Keratinocyte (primary cell): ENCODE results near the gene TMEM74B. TPM values are rescaled to one million over a fixed set of nuclear protein-coding genes. Genes with fewer than 3 reads are reported as not detected.

Experiments
- DNase-seq: peaks from one replicate; pipeline ENCODE4 v3.0.0-alpha.2; 2011; ENCODE audit warnings: low read depth, missing footprints, low spot score
- FAIRE-seq: peaks from 2 replicates; lab custom pipeline; 2011; peaks lifted over from hg19 to GRCh38; lab: Jason Lieb, UNC
- H2AFZ ChIP-seq: 2 replicates; pipeline ENCODE4 v1.6.0; 2012; ENCODE audit warnings: low read length, control low read depth, inconsistent platforms; ENCODE audit not compliant: control insufficient read depth
- H3K27ac ChIP-seq: 2 replicates; pipeline ENCODE4 v1.5.1; 2011; ENCODE audit warnings: low read length; ENCODE audit not compliant: control insufficient read depth, insufficient read depth
- H3K27me3 ChIP-seq: 3 replicates; pipeline ENCODE4 v1.6.0; 2011; ENCODE audit warnings: low read length; ENCODE audit not compliant: control insufficient read depth, insufficient read depth; ENCODE audit errors: extremely low read depth
- H3K36me3 ChIP-seq, 2 experiments: 2 replicates in 1 of 2; 3 replicates in 1 of 2; pipeline ENCODE4 v1.5.1; 2011; ENCODE audit warnings: low read length in 2 of 2, mild to moderate bottlenecking in 1 of 2; ENCODE audit not compliant: control insufficient read depth in 2 of 2, insufficient read depth in 2 of 2; ENCODE audit errors: extremely low read depth in 1 of 2
- H3K4me1 ChIP-seq: 3 replicates; pipeline ENCODE4 v1.5.1; 2011; ENCODE audit warnings: low read length; ENCODE audit not compliant: control insufficient read depth, insufficient read depth; ENCODE audit errors: extremely low read depth
- H3K4me2 ChIP-seq: 3 replicates; pipeline ENCODE4 v1.6.0; 2011; ENCODE audit warnings: low read depth, low read length; ENCODE audit not compliant: control insufficient read depth, insufficient read depth; ENCODE audit errors: extremely low read depth
- H3K4me3 ChIP-seq, 3 experiments: fragments of 200-600 bp in 1 of 3; sonication (generic) in 1 of 3; 2 replicates in 2 of 3; 3 replicates in 1 of 3; pipeline ENCODE4 v1.5.1; 2011 to 2016; ENCODE audit warnings: low read length in 3 of 3, mild to moderate bottlenecking in 3 of 3, control low read depth in 2 of 3, inconsistent platforms in 1 of 3, low read depth in 1 of 3, mixed read lengths in 1 of 3, mixed run types in 1 of 3, moderate library complexity in 1 of 3; ENCODE audit not compliant: control insufficient read depth in 2 of 3, insufficient read depth in 2 of 3; ENCODE audit errors: extremely low read depth in 1 of 3
- H3K79me2 ChIP-seq: 2 replicates; pipeline ENCODE4 v1.6.0; 2012; ENCODE audit warnings: low read length; ENCODE audit not compliant: control insufficient read depth, insufficient read depth
- H3K9ac ChIP-seq: 3 replicates; pipeline ENCODE4 v1.6.0; 2011; ENCODE audit warnings: low read length; ENCODE audit not compliant: control insufficient read depth, insufficient read depth; ENCODE audit errors: extremely low read depth
- H3K9me1 ChIP-seq: 3 replicates; pipeline ENCODE4 v1.6.0; 2011; ENCODE audit warnings: low read length; ENCODE audit not compliant: control insufficient read depth, insufficient read depth; ENCODE audit errors: extremely low read depth
- H3K9me3 ChIP-seq: 2 replicates; pipeline ENCODE4 v1.5.1; 2012; ENCODE audit warnings: low read depth, low read length; ENCODE audit not compliant: control insufficient read depth
- H4K20me1 ChIP-seq: 3 replicates; pipeline ENCODE4 v1.6.0; 2011; ENCODE audit warnings: low read length; ENCODE audit not compliant: control insufficient read depth, insufficient read depth; ENCODE audit errors: extremely low read depth
- CTCF ChIP-seq, 3 experiments: IDR thresholded peaks in 1 of 3; conservative IDR thresholded peaks in 1 of 3; optimal IDR thresholded peaks in 1 of 3; 2 replicates in 2 of 3; 3 replicates in 1 of 3; pipeline versions ENCODE3 to v1.5.1; 2011; ENCODE audit warnings: low read length in 3 of 3, mild to moderate bottlenecking in 3 of 3, moderate library complexity in 2 of 3, control low read depth in 1 of 3, inconsistent platforms in 1 of 3; ENCODE audit not compliant: insufficient read depth in 2 of 3; ENCODE audit errors: extremely low read depth in 1 of 3
- EZH2 ChIP-seq: IDR thresholded peaks from one replicate; pipeline ENCODE4 v1.6.1; 2012; ENCODE audit warnings: inconsistent platforms, mild to moderate bottlenecking, low read length, moderate library complexity
- dilution Hi-C: fragments of 300-500 bp; cut with MboI; formaldehyde crosslinking; loops from one replicate; pipeline ENCODE4 v1.7.0; 2020; ENCODE audit warnings: low sequenced_read_pairs; ENCODE audit not compliant: extremely low pct_ligation_motif_present
- polyA plus RNA-seq, 5 experiments: library from polyadenylated mRNA; depleted of rRNA in 3 of 5; stranded (reverse) in 3 of 5; stranded (forward) in 1 of 5; unstranded in 1 of 5; fragments of >200 nt; gene quantifications; 1 replicate in 1 of 5; 2 replicates in 3 of 5; 3 replicates in 1 of 5; pipeline versions ENCODE4 v1.2.1 to v1.2.3, GENCODE V29; 2011 to 2012; ENCODE audit warnings: missing spikeins in 2 of 5, low read depth in 1 of 5, low replicate concordance in 1 of 5

Gene TMEM74B
- polyA plus RNA-seq, 1 donor (not counting 4 experiments of a cell fraction or from before 2014, with no cell fraction given), result 0.58 TPM

- no peak overlapping the region for H3K9ac ChIP-seq
- no peaks in the 10 kb centered on the region for H4K20me1 ChIP-seq
- no peaks in the 10 kb centered on the region for H3K9me1 ChIP-seq
- dilution Hi-C loops, result no loop called here
- no peak overlapping the region for H3K4me2 ChIP-seq
- FAIRE-seq (no peak), DNase-seq (no peak)
- H2AFZ ChIP-seq, result no peak overlapping the region
- H3K4me1 ChIP-seq, result no peaks in the 10 kb centered on the region
- H3K27ac ChIP-seq, result no peak overlapping the region
- no peak for TF ChIP-seq EZH2
- no peak for TF ChIP-seq CTCF (optimal IDR thresholded peaks at IDR 0.05 in 1 of 3, IDR thresholded peaks at IDR 0.05 in 1 of 3, conservative IDR thresholded peaks at IDR 0.05 in 1 of 3; ENCODE audit: extremely low read depth in 1 of 3, insufficient read depth in 2 of 3, low read length in 3 of 3)
- H3K9me3 ChIP-seq, result no peaks in the 10 kb centered on the region
- H3K36me3 ChIP-seq, result no peaks in the 10 kb centered on the region
- peaks cover 17% of the 10 kb centered on the region for H3K27me3 ChIP-seq
- H3K79me2 ChIP-seq, result no peaks in the 10 kb centered on the region
- no peak overlapping the region for H3K4me3 ChIP-seq
These were observed 25.7 kb upstream of the TMEM74B start for GRCh38 chr20:1210501-1210900.

- Histone ChIP-seq H3K36me3 (no peaks in the 10 kb centered on the region), H3K9ac (no peak overlapping the region), H3K9me1 (no peaks in the 10 kb centered on the region), H3K4me1 (no peaks in the 10 kb centered on the region), H3K4me2 (no peak overlapping the region), H3K79me2 (no peaks in the 10 kb centered on the region), H3K27ac (no peak overlapping the region), H3K9me3 (no peaks in the 10 kb centered on the region), H2AFZ (no peak overlapping the region), H3K27me3 (peaks cover 17% of the 10 kb centered on the region), H4K20me1 (no peaks in the 10 kb centered on the region), H3K4me3 (no peak overlapping the region)
- FAIRE-seq (no peak), DNase-seq (no peak)
- dilution Hi-C loops, result no loop called here
- TF ChIP-seq CTCF (optimal IDR thresholded peaks at IDR 0.05 in 1 of 3, IDR thresholded peaks at IDR 0.05 in 1 of 3, conservative IDR thresholded peaks at IDR 0.05 in 1 of 3; ENCODE audit: extremely low read depth in 1 of 3, insufficient read depth in 2 of 3, low read length in 3 of 3), result peak; percentile 11 to 22 (median 17)
- TF ChIP-seq EZH2, result no peak
These were observed 24.9 kb upstream of the TMEM74B start for GRCh38 chr20:1209447-1210387.
